ENCODE measurements around the gene TUBA3C.

DNA sequence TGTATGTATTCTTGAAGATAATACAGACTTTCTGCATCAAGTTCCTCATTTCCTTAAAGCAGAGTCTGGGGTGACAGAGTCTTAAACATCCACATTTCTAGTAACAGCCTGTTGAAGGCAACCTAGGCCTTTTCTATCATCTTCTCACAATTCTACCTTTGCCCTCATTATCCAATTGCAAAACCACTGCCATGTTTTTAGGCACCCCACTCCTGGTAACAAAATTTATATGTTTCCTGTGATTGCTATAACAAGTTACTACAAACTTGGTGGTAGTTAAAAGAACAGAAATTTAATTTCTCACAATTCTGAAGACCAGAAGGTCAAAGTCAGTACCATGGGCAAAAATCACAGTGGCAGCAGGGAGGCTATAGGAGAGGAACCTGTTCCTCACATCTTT lies 33.1 kb downstream of the TUBA3C start:
- TF ChIP-seq, protein P1, sequence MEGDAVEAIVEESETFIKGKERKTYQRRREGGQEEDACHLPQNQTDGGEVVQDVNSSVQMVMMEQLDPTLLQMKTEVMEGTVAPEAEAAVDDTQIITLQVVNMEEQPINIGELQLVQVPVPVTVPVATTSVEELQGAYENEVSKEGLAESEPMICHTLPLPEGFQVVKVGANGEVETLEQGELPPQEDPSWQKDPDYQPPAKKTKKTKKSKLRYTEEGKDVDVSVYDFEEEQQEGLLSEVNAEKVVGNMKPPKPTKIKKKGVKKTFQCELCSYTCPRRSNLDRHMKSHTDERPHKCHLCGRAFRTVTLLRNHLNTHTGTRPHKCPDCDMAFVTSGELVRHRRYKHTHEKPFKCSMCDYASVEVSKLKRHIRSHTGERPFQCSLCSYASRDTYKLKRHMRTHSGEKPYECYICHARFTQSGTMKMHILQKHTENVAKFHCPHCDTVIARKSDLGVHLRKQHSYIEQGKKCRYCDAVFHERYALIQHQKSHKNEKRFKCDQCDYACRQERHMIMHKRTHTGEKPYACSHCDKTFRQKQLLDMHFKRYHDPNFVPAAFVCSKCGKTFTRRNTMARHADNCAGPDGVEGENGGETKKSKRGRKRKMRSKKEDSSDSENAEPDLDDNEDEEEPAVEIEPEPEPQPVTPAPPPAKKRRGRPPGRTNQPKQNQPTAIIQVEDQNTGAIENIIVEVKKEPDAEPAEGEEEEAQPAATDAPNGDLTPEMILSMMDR (IDR thresholded peaks at IDR 0.05) = no peak
- TF ChIP-seq POLR2A (IDR thresholded peaks at IDR 0.05) = no peak
